Fibroblast of the aortic adventitia (primary cell): Measurements from ENCODE around the gene ADGRG4. TPM values are rescaled to one million over a fixed set of nuclear protein-coding genes. Genes with fewer than 3 reads are reported as not detected.

Experiments used
- DNase-seq: peaks from one replicate; pipeline ENCODE4 v3.0.0-alpha.2; 2010; ENCODE audit warnings: low read depth
- H3K4me3 ChIP-seq: 2 replicates; pipeline ENCODE4 v1.5.1; 2011; ENCODE audit warnings: low read depth, mild to moderate bottlenecking, control low read depth, low read length, moderate library complexity
- CTCF ChIP-seq: IDR thresholded peaks from 2 replicates; pipeline ENCODE4 v1.5.1; 2011; ENCODE audit warnings: mild to moderate bottlenecking, low read length, control low read depth, inconsistent platforms; ENCODE audit not compliant: insufficient read depth
- total RNA-seq: library from RNA; depleted of rRNA; stranded (reverse); fragments of >200 nt; gene quantifications from 2 replicates; pipeline ENCODE4 v1.2.3, GENCODE V29; 2012; ENCODE audit warnings: low replicate concordance

The ADGRG4 gene
- total RNA-seq, 1 donor, result not detected

- TF ChIP-seq CTCF, result no peak
- H3K4me3 ChIP-seq, result no peak overlapping the region
- no peak for DNase-seq
Observed at GRCh38 chrX:136261321-136261720, 39.4 kb upstream of the ADGRG4 start.

GRCh38 chrX:136262243-136262642 is 38.5 kb upstream of the ADGRG4 start:
- DNase-seq, result no peak
- no peak for TF ChIP-seq CTCF
- H3K4me3 ChIP-seq, result no peak overlapping the region

- TF ChIP-seq CTCF, result no peak
- no peak overlapping the region for H3K4me3 ChIP-seq
- DNase-seq, result no peak
Observed at GRCh38 chrX:136262812-136263315, 37.9 kb upstream of the ADGRG4 start.

GRCh38 chrX:136266828-136267227 is 33.9 kb upstream of the ADGRG4 start:
- TF ChIP-seq CTCF, result no peak

GRCh38 chrX:136268051-136269048 is 32.4 kb upstream of the ADGRG4 start:
- TF ChIP-seq CTCF, result peak; percentile 86
- H3K4me3 ChIP-seq, result no peak overlapping the region
- peak; percentile 59 for DNase-seq

More at GRCh38 chrX:136266828-136267227, 33.9 kb upstream of the ADGRG4 start:
- no peak overlapping the region for H3K4me3 ChIP-seq
- DNase-seq, result no peak

- no peak for DNase-seq
- H3K4me3 ChIP-seq, result no peak overlapping the region
- no peak for TF ChIP-seq CTCF
Observed at GRCh38 chrX:136269921-136270320, 30.8 kb upstream of the ADGRG4 start.
